Left lung (tissue), 10 donors: ENCODE data around the gene RFXANK. TPM values are rescaled to one million over a fixed set of nuclear protein-coding genes. Genes with fewer than 3 reads are reported as not detected.
A peak's percentile ranks its signal among the peaks of the same experiment; 100 is the strongest.

Experiments
- ATAC-seq: fragments of 200-7000 bp; cut with Tn5 transposase; one replicate; pipeline ENCODE4 v1.9.1; 2020; ENCODE audit warnings: moderate library complexity
- DNase-seq, 4 donors: peaks; one replicate each; pipeline ENCODE4 v3.0.0-alpha.2; 2013 to 2020
- H3K27ac ChIP-seq, 2 donors: fragments of 200-600 bp; sonication (generic) in 1 of 2; one replicate each; pipeline versions ENCODE4 v1.5.0 to v1.8.0; 2020 to 2021
- H3K27me3 ChIP-seq, 2 donors: fragments of 200-600 bp; sonication (generic) in 1 of 2; one replicate each; pipeline versions ENCODE4 v1.5.0 to v1.8.0; 2020 to 2021
- H3K36me3 ChIP-seq, 2 donors: fragments of 200-600 bp; sonication (generic) in 1 of 2; one replicate each; pipeline versions ENCODE4 v1.5.0 to v1.8.0; 2020 to 2021
- H3K4me1 ChIP-seq, 2 donors: fragments of 200-600 bp; one replicate each; pipeline ENCODE4 v1.8.0; 2021
- H3K4me3 ChIP-seq, 2 donors: fragments of 200-600 bp; sonication (generic) in 1 of 2; one replicate each; pipeline versions ENCODE4 v1.5.0 to v1.8.0; 2020 to 2021; ENCODE audit warnings: mild to moderate bottlenecking in 1 of 2
- H3K9me3 ChIP-seq, 2 donors: fragments of 200-600 bp; sonication (generic) in 1 of 2; one replicate each; pipeline versions ENCODE4 v1.5.0 to v1.8.0; 2020 to 2021
- CTCF ChIP-seq, 2 donors: fragments of 200-600 bp; sonication (generic) in 1 of 2; IDR thresholded peaks; one replicate each; pipeline versions ENCODE4 v1.5.0 to v1.8.0; 2021; ENCODE audit warnings: antibody characterized with exemption in 2 of 2
- intact Hi-C, 2 donors: fragments of 100-400 bp; cut with DNase I; formaldehyde crosslinking; loops; one replicate each; pipeline versions ENCODE4 v1.11.2 to v1.14.2; 2022
- polyA plus RNA-seq, 6 donors: library from polyadenylated mRNA; unstranded; fragments of 120-200 nt; gene quantifications; one replicate each; pipeline ENCODE4 v1.2.1, GENCODE V29; 2013; ENCODE audit not compliant: insufficient read length in 6 of 6
- total RNA-seq, 2 donors: library from RNA; stranded (reverse); fragmentation: NEBNext Ultra II Directional; extraction: Animal tissue kit (Norgen Biotek cat#: 25700); gene quantifications; one replicate each; pipeline ENCODE4 v1.2.1, GENCODE V29; 2021
- donor health status: DM: no; HTN: yes; CAD: no.
- donor health status: DM: no; HTN: no; CAD: no.

The RFXANK gene
- total and polyA plus RNA-seq, 8 donors: 61.6 to 82.8 (median 74.5) TPM

- DNase-seq: no peak
- intact Hi-C loops: no loop called here
Measured at GRCh38 chr19:19202707-19203011, 10.6 kb downstream of the RFXANK start.

DNA sequence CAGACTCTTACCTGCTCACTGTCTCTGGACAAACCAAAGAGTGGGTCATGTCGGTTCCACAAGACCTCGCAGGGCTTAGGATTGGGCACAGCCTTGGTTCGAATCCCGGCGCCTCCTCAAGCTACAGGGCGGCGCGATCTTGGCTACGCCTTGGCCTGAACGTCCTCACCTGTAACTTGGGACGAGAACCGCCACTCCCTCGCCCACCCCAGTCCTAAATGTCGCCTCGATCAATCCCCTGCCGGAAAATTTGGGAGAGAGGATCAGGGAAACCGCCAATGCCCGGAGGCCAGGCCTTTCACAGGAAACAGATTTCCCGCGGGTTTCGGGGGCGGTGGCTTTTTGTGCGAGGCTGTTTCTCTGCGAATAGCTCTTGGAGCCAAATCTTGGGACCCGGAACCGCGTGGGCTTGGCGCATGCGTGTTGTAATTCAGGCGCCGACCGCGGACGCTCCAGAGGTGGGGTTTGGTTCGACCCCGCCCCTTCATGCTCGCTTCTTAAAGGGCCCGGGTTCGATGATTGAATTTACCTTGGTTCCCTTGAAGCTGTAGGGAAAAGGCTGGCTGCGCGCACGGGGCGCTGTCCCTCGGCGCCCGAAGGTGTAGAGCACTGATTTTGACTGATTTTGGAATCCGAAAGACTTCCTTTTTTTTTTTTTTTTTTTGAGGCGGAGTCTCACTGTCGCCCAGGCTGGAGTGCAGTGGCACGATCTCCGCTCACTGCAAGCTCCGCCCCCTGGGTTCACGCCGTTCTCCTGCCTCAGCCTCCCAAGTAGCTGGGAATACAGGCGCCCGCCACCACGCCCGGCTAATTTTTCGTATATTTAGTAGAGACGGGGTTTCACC lies 11.2 kb downstream of the RFXANK start, which contains the start of gene NR2C2AP:
Gene NR2C2AP (minus strand): TSS at position 403 of the 845 bp plus-strand sequence. CDS start 354 bp downstream, at position 49.
- intact Hi-C loops: no loop called here
- peak; percentile 95 for ATAC-seq

More at GRCh38 chr19:19202707-19203011, 10.6 kb downstream of the RFXANK start:
- H3K27ac ChIP-seq: peak overlapping the region in 1 of 2 donors; percentile 82
- H3K9me3 ChIP-seq: no peaks in the 10 kb centered on the region
- H3K27me3 ChIP-seq: peaks cover 0 to 9% of the 10 kb centered on the region in 2 donors
- peaks cover 0 to 37% of the 10 kb centered on the region in 2 donors for H3K36me3 ChIP-seq
- no peak for TF ChIP-seq CTCF (IDR thresholded peaks at IDR 0.05)
- ATAC-seq: no peak
- peaks cover 4 to 13% of the 10 kb centered on the region in 2 donors for H3K4me1 ChIP-seq
- H3K4me3 ChIP-seq: peak overlapping the region; percentile 60 to 82

GRCh38 chr19:19204181-19204580 lies 12.1 kb downstream of the RFXANK start:
- Histone ChIP-seq H3K27ac (no peak overlapping the region), H3K4me3 (no peak overlapping the region), H3K27me3 (peaks cover 0 to 21% of the 10 kb centered on the region in 2 donors), H3K36me3 (peaks cover 0 to 22% of the 10 kb centered on the region in 2 donors), H3K4me1 (peaks cover 4 to 13% of the 10 kb centered on the region in 2 donors), H3K9me3 (no peaks in the 10 kb centered on the region)
- intact Hi-C loops: no loop called here
- ATAC-seq: no peak
- no peak for DNase-seq
- TF ChIP-seq CTCF (IDR thresholded peaks at IDR 0.05): no peak

More for the DNA sequence above, 11.2 kb downstream of the RFXANK start, which contains the start of gene NR2C2AP:
- peaks cover 4 to 13% of the 10 kb centered on the region in 2 donors for H3K4me1 ChIP-seq
- H3K36me3 ChIP-seq: peaks cover 0 to 32% of the 10 kb centered on the region in 2 donors
- peaks cover 0 to 11% of the 10 kb centered on the region in 2 donors for H3K27me3 ChIP-seq
- peak in 1 of 2 donors; percentile 14 for TF ChIP-seq CTCF (IDR thresholded peaks at IDR 0.05)
- H3K9me3 ChIP-seq: no peaks in the 10 kb centered on the region
- peak within 1 kb of the TSS; percentile 19 to 82 for H3K27ac ChIP-seq
- DNase-seq: peak; percentile 76 to 96 (median 92)
- peak within 1 kb of the TSS; percentile 60 to 82 for H3K4me3 ChIP-seq

GRCh38 chr19:19205416-19206410 lies 13.7 kb downstream of the RFXANK start:
- TF ChIP-seq CTCF (IDR thresholded peaks at IDR 0.05): no peak
- H3K27ac ChIP-seq: no peak overlapping the region
- ATAC-seq: no peak
- peaks cover 4 to 13% of the 10 kb centered on the region in 2 donors for H3K4me1 ChIP-seq
- intact Hi-C loops: no loop called here
- H3K4me3 ChIP-seq: no peak overlapping the region
- peaks cover 0 to 36% of the 10 kb centered on the region in 2 donors for H3K27me3 ChIP-seq
- peaks cover 0 to 9% of the 10 kb centered on the region in 2 donors for H3K36me3 ChIP-seq
- peak in 1 of 4 donors; percentile 37 for DNase-seq
- H3K9me3 ChIP-seq: no peaks in the 10 kb centered on the region
